ENCODE results near the gene TRPM8. TPM values are rescaled to one million over a fixed set of nuclear protein-coding genes. Genes with fewer than 3 reads are reported as not detected.

Gene TRPM8
- total and polyA plus RNA-seq, 2 donors (not counting 1 experiment from before 2014, with no cell fraction given) = 0.49 to 0.99 TPM

- Histone ChIP-seq H4K20me1 (ENCODE audit: control insufficient read depth, extremely low read depth, insufficient read depth, low read length) (no peaks in the 10 kb centered on the region), H3K9ac (ENCODE audit: insufficient read depth, low read length) (no peak overlapping the region), H3K36me3 (ENCODE audit: control insufficient read depth, insufficient read depth, low read length) (no peaks in the 10 kb centered on the region), H3K27me3 (ENCODE audit: control insufficient read depth, insufficient read depth, low read length) (peaks cover 6% of the 10 kb centered on the region), H3K4me3 (replicated peaks in 1 of 4; ENCODE audit: control extremely low read depth in 1 of 4, insufficient read depth in 1 of 4, low read depth in 3 of 4, low read length in 4 of 4) (no peak overlapping the region), H3K27ac (ENCODE audit: insufficient read depth, low read length) (no peak overlapping the region), H3K79me2 (ENCODE audit: control insufficient read depth, insufficient read depth, low read length) (no peaks in the 10 kb centered on the region), H3K4me1 (ENCODE audit: control insufficient read depth, extremely low read depth, insufficient read depth, low read length) (no peaks in the 10 kb centered on the region), H3K4me2 (ENCODE audit: extremely low read depth, insufficient read depth, low read length) (no peak overlapping the region), H3K9me3 (ENCODE audit: control insufficient read depth, insufficient read depth, low read depth, low read length) (no peaks in the 10 kb centered on the region), H2AFZ (ENCODE audit: low read length) (no peak overlapping the region)
- DNase-seq (ENCODE audit: low read depth in 2 of 2) = no peak
- TF ChIP-seq CTCF (conservative IDR thresholded peaks at IDR 0.05 in 1 of 2, IDR thresholded peaks at IDR 0.05 in 1 of 2; ENCODE audit: low read depth in 1 of 2, low read length in 2 of 2) = no peak
- TF ChIP-seq EZH2 (IDR thresholded peaks at IDR 0.05; ENCODE audit: low read length, missing control alignments) = no peak
These were observed 25.6 kb downstream of the TRPM8 start for GRCh38 chr2:233942731-233943130.

GRCh38 chr2:233944269-233944668, 27.1 kb downstream of the TRPM8 start:
- TF ChIP-seq CTCF (conservative IDR thresholded peaks at IDR 0.05 in 1 of 2, IDR thresholded peaks at IDR 0.05 in 1 of 2; ENCODE audit: low read depth in 1 of 2, low read length in 2 of 2) (no peak), EZH2 (IDR thresholded peaks at IDR 0.05; ENCODE audit: low read length, missing control alignments) (no peak)
- no peak overlapping the region for H3K4me3 ChIP-seq (replicated peaks in 1 of 4; ENCODE audit: control extremely low read depth in 1 of 4, insufficient read depth in 1 of 4, low read depth in 3 of 4, low read length in 4 of 4)
- DNase-seq (ENCODE audit: low read depth in 2 of 2) = no peak
- no peak overlapping the region for H2AFZ ChIP-seq (ENCODE audit: low read length)
- no peak overlapping the region for H3K9ac ChIP-seq (ENCODE audit: insufficient read depth, low read length)
- no peak overlapping the region for H3K27ac ChIP-seq (ENCODE audit: insufficient read depth, low read length)
- no peak overlapping the region for H3K4me2 ChIP-seq (ENCODE audit: extremely low read depth, insufficient read depth, low read length)
- no peaks in the 10 kb centered on the region for H3K9me3 ChIP-seq (ENCODE audit: control insufficient read depth, insufficient read depth, low read depth, low read length)
- H3K4me1 ChIP-seq (ENCODE audit: control insufficient read depth, extremely low read depth, insufficient read depth, low read length) = no peaks in the 10 kb centered on the region
- peaks cover under 1% of the 10 kb centered on the region for H3K27me3 ChIP-seq (ENCODE audit: control insufficient read depth, insufficient read depth, low read length)
- H3K79me2 ChIP-seq (ENCODE audit: control insufficient read depth, insufficient read depth, low read length) = no peaks in the 10 kb centered on the region
- no peaks in the 10 kb centered on the region for H3K36me3 ChIP-seq (ENCODE audit: control insufficient read depth, insufficient read depth, low read length)
- H4K20me1 ChIP-seq (ENCODE audit: control insufficient read depth, extremely low read depth, insufficient read depth, low read length) = no peaks in the 10 kb centered on the region

- no peaks in the 10 kb centered on the region for H3K79me2 ChIP-seq (ENCODE audit: control insufficient read depth, insufficient read depth, low read length)
- no peaks in the 10 kb centered on the region for H3K9me3 ChIP-seq (ENCODE audit: control insufficient read depth, insufficient read depth, low read depth, low read length)
- no peak for DNase-seq (ENCODE audit: low read depth in 2 of 2)
- no peak for TF ChIP-seq EZH2 (IDR thresholded peaks at IDR 0.05; ENCODE audit: low read length, missing control alignments)
- no peak for TF ChIP-seq CTCF (conservative IDR thresholded peaks at IDR 0.05 in 1 of 2, IDR thresholded peaks at IDR 0.05 in 1 of 2; ENCODE audit: low read depth in 1 of 2, low read length in 2 of 2)
- no peaks in the 10 kb centered on the region for H4K20me1 ChIP-seq (ENCODE audit: control insufficient read depth, extremely low read depth, insufficient read depth, low read length)
- H3K4me2 ChIP-seq (ENCODE audit: extremely low read depth, insufficient read depth, low read length) = no peak overlapping the region
- H3K4me1 ChIP-seq (ENCODE audit: control insufficient read depth, extremely low read depth, insufficient read depth, low read length) = no peaks in the 10 kb centered on the region
- H2AFZ ChIP-seq (ENCODE audit: low read length) = no peak overlapping the region
- H3K36me3 ChIP-seq (ENCODE audit: control insufficient read depth, insufficient read depth, low read length) = no peaks in the 10 kb centered on the region
- no peak overlapping the region for H3K4me3 ChIP-seq (replicated peaks in 1 of 4; ENCODE audit: control extremely low read depth in 1 of 4, insufficient read depth in 1 of 4, low read depth in 3 of 4, low read length in 4 of 4)
- no peak overlapping the region for H3K9ac ChIP-seq (ENCODE audit: insufficient read depth, low read length)
- no peak overlapping the region for H3K27ac ChIP-seq (ENCODE audit: insufficient read depth, low read length)
- no peaks in the 10 kb centered on the region for H3K27me3 ChIP-seq (ENCODE audit: control insufficient read depth, insufficient read depth, low read length)
These were observed 27.5 kb downstream of the TRPM8 start for GRCh38 chr2:233944722-233945121.
